ENCODE results near the gene NFYC.

NFYC gene

DNA sequence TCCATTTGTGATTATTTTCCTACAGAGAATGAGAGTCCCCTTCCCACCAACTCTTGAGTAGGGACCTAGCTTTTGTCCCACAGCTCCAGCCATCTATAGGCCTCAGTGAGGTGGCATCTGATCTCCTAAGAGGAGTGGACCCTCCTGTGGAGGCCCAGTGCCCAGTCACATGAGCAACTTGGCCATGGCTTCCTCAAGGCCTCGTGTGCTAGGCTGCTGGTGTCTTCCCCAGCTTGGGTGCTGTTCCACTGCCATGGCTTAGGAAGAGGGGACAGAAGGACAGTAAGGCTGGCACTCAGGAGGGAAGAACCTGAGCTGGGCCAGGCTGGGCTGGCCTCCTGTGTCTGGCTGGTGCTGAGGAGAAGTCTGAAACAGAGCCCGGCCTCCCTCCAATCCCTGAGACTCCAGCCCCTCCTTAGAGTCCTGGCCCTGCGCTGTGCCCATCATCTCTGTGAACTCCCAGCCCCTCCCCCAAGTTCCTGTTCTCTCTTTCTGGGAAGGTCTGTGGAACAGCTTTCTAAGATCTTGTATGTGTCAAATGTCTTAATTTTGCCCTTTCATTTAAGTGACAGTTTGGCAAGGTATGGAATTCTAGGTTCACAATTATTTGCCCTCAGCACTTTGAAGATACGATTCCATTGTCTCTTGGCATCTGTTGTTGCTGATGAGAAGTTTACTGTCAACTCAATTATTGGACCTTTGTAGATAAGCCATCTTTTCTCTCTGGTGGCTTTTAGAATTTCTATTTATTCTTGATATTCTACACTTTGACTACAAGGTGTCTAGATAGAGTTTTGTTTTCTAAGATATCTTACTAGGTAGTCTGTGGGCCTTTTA is 85.0 kb downstream of the NFYC start:
- Histone ChIP-seq H3K27ac (ENCODE audit: low read depth, low read length) (no peak overlapping the region), H3K27me3 (ENCODE audit: control insufficient read depth in 5 of 5, insufficient read depth in 4 of 5, low read length in 5 of 5) (peaks cover 0 to 1% (median 0%) of the 10 kb centered on the region in 5 donors), H3K36me3 (ENCODE audit: control insufficient read depth in 5 of 5, insufficient read depth in 5 of 5, low read length in 5 of 5) (peaks cover 0 to 23% (median 5%) of the 10 kb centered on the region in 5 donors), H3K9ac (ENCODE audit: low read length in 5 of 5) (no peak overlapping the region), H3K4me1 (ENCODE audit: control insufficient read depth in 5 of 5, insufficient read depth in 5 of 5, low read length in 5 of 5) (peaks cover 0 to 9% (median 0%) of the 10 kb centered on the region in 5 donors), H3K4me3 (ENCODE audit: low read depth in 1 of 5, low read length in 5 of 5) (no peak overlapping the region), H3K9me3 (ENCODE audit: control insufficient read depth in 5 of 5, low read length in 5 of 5) (peaks cover 0 to 5% (median 0%) of the 10 kb centered on the region in 5 donors)

GRCh38 chr1:40777224-40777970 is 85.9 kb downstream of the NFYC start:
- no peak overlapping the region for H3K4me3 ChIP-seq (ENCODE audit: low read depth in 1 of 5, low read length in 5 of 5)

DNA sequence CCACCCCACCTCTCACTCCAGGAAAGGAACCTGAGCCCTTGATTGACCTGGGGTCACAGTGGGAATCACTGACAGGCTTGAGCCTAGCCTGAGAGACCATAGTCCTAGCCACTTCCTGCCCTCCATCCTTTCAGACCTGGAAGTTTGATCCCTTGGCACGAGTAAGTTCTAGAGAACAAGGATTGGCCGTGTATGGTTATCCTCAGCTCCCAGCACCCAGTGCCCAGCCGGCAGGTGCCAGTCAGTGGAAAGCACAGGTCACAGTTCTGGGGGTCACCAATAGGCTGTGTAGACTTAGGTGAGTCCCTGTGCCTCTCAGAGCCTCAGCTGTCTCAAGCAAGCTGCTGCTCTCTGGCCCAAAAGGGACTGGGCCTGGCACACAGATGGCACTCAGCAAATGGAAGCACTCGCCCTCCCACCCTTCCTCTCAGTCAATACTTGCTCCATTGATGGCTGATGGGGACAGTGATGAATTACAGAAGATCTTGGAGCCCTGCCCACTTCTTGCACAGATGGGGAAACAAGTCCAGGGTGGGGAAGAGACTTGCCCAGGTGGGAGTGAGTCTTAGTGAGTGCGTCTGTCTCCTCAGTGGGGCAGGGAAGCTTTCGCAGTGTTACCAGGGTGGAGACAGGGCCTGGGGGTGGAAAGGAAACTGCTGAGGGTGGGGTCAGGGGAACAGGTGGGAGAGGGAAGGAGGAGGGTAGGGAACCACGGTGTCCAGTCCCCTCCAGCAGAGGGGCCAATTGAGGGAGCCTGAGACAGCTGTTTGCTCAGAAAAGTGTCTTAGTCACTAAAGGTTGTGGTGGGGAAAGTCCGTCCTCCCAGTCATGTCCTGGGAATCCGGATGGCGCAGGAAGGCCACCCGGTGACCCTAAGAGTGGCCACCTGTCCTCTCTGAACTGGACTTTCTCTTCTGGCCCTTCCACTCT is 89.4 kb downstream of the NFYC start:
- peaks cover 0 to 9% (median 0%) of the 10 kb centered on the region in 5 donors for H3K36me3 ChIP-seq (ENCODE audit: control insufficient read depth in 5 of 5, insufficient read depth in 5 of 5, low read length in 5 of 5)
- H3K27me3 ChIP-seq (ENCODE audit: control insufficient read depth in 5 of 5, insufficient read depth in 4 of 5, low read length in 5 of 5), result peaks cover 0 to 15% (median 2%) of the 10 kb centered on the region in 5 donors
- H3K4me1 ChIP-seq (ENCODE audit: control insufficient read depth in 5 of 5, insufficient read depth in 5 of 5, low read length in 5 of 5), result peaks cover 2 to 34% (median 24%) of the 10 kb centered on the region in 5 donors
- H3K9me3 ChIP-seq (ENCODE audit: control insufficient read depth in 5 of 5, low read length in 5 of 5), result peaks cover 0 to 5% (median 0%) of the 10 kb centered on the region in 5 donors
- H3K4me3 ChIP-seq (ENCODE audit: low read depth in 1 of 5, low read length in 5 of 5), result no peak overlapping the region
- H3K27ac ChIP-seq (ENCODE audit: low read depth, low read length), result no peak overlapping the region
- H3K9ac ChIP-seq (ENCODE audit: low read length in 5 of 5), result no peak overlapping the region

More at GRCh38 chr1:40777224-40777970, 85.9 kb downstream of the NFYC start:
- Histone ChIP-seq H3K9ac (ENCODE audit: low read length in 5 of 5) (no peak overlapping the region), H3K27me3 (ENCODE audit: control insufficient read depth in 5 of 5, insufficient read depth in 4 of 5, low read length in 5 of 5) (peaks cover 0 to 2% (median 2%) of the 10 kb centered on the region in 5 donors), H3K36me3 (ENCODE audit: control insufficient read depth in 5 of 5, insufficient read depth in 5 of 5, low read length in 5 of 5) (peaks cover 0 to 13% (median under 1%) of the 10 kb centered on the region in 5 donors), H3K9me3 (ENCODE audit: control insufficient read depth in 5 of 5, low read length in 5 of 5) (peaks cover 0 to 5% (median 0%) of the 10 kb centered on the region in 5 donors), H3K27ac (ENCODE audit: low read depth, low read length) (no peak overlapping the region), H3K4me1 (ENCODE audit: control insufficient read depth in 5 of 5, insufficient read depth in 5 of 5, low read length in 5 of 5) (peaks cover 0 to 9% (median 4%) of the 10 kb centered on the region in 5 donors)

DNA sequence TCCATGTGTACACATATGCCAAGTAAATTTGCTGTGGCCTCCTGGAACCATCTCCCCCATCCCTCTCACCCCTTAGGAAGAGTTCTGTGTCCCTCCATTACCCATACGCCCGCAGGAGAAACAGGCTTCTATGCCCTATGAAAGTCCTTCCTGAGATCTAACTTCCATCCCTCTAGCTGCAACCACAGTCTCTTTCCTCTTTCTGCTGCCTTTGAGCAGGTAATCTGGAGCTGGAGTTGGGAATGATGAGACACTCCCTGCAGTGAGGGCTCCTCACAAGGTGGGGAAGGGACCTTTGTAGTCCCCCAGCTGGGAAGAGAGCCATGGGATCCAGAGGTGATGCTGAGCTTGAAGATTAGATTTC is 90.1 kb downstream of the NFYC start:
- Histone ChIP-seq H3K4me1 (ENCODE audit: control insufficient read depth in 5 of 5, insufficient read depth in 5 of 5, low read length in 5 of 5) (peaks cover 2 to 40% (median 31%) of the 10 kb centered on the region in 5 donors), H3K9me3 (ENCODE audit: control insufficient read depth in 5 of 5, low read length in 5 of 5) (peaks cover 0 to under 1% (median 0%) of the 10 kb centered on the region in 5 donors), H3K4me3 (ENCODE audit: low read depth in 1 of 5, low read length in 5 of 5) (no peak overlapping the region), H3K27ac (ENCODE audit: low read depth, low read length) (no peak overlapping the region), H3K36me3 (ENCODE audit: control insufficient read depth in 5 of 5, insufficient read depth in 5 of 5, low read length in 5 of 5) (peaks cover 0 to 4% (median 0%) of the 10 kb centered on the region in 5 donors), H3K9ac (ENCODE audit: low read length in 5 of 5) (no peak overlapping the region), H3K27me3 (ENCODE audit: control insufficient read depth in 5 of 5, insufficient read depth in 4 of 5, low read length in 5 of 5) (peaks cover 0 to 15% (median 2%) of the 10 kb centered on the region in 5 donors)

GRCh38 chr1:40782371-40782956 is 91.0 kb downstream of the NFYC start:
- Histone ChIP-seq H3K27me3 (ENCODE audit: control insufficient read depth in 5 of 5, insufficient read depth in 4 of 5, low read length in 5 of 5) (peaks cover 0 to 15% (median 2%) of the 10 kb centered on the region in 5 donors), H3K9me3 (ENCODE audit: control insufficient read depth in 5 of 5, low read length in 5 of 5) (no peaks in the 10 kb centered on the region), H3K27ac (ENCODE audit: low read depth, low read length) (no peak overlapping the region), H3K4me3 (ENCODE audit: low read depth in 1 of 5, low read length in 5 of 5) (peak overlapping the region in 2 of 5 donors; percentile 57 to 65), H3K4me1 (ENCODE audit: control insufficient read depth in 5 of 5, insufficient read depth in 5 of 5, low read length in 5 of 5) (peaks cover 2 to 41% (median 31%) of the 10 kb centered on the region in 5 donors), H3K9ac (ENCODE audit: low read length in 5 of 5) (peak overlapping the region in 3 of 5 donors; percentile 11 to 57 (median 23)), H3K36me3 (ENCODE audit: control insufficient read depth in 5 of 5, insufficient read depth in 5 of 5, low read length in 5 of 5) (peaks cover 0 to 4% (median 0%) of the 10 kb centered on the region in 5 donors)

DNA sequence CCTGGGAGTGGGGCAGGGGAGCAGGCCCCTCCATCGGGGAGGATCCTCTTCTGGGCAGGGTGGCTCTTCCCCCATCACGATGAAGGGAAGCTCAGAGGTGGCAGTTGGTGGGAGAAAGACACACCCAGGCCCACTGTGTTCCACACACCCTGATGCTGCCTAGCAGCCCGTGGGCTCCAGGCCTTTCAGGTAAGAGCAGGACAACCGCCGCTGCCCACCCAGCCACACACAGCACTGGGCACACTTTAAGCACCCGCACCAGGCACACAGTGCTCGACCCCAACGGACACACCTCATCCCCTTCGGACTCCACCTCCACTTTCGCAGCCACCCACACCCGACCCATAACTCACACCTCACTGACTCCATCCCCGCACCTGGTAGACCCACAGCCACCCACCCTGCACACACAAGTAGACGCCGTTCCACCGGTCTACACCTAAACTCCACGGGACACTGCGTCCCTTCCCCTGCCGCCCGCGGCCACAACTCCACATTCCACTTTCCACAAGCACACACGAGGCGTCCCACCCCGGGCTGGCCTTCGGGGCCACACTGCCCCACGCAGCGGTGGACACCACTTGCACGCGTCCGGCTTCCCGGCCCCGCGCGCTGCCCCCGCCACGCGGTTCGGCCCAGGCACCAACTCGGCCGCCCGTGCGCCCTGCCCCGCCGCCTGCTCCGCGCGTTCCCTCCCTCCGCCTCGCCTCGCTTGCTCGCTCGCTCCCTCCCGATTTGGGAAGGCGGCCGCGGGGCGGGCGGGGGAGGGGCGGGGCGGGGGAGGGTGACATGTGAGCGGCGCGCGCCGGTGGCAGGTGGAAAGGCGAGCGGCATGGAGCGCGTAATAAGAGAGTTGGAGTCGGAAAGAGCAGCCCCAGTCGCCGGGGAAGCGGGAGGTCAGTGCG is 91.7 kb downstream of the NFYC start, which contains the start of gene KCNQ4:
Gene KCNQ4, plus strand, starts transcription at position 787 of the 905 bp plus-strand sequence. CDS start 307 bp downstream, outside the sequence.
- Histone ChIP-seq H3K27me3 (ENCODE audit: control insufficient read depth in 5 of 5, insufficient read depth in 4 of 5, low read length in 5 of 5) (peaks cover 0 to 15% (median 2%) of the 10 kb centered on the region in 5 donors), H3K36me3 (ENCODE audit: control insufficient read depth in 5 of 5, insufficient read depth in 5 of 5, low read length in 5 of 5) (peaks cover 0 to 4% (median 0%) of the 10 kb centered on the region in 5 donors), H3K9me3 (ENCODE audit: control insufficient read depth in 5 of 5, low read length in 5 of 5) (no peaks in the 10 kb centered on the region), H3K4me3 (ENCODE audit: low read depth in 1 of 5, low read length in 5 of 5) (peak within 1 kb of the TSS; percentile 37 to 65 (median 60)), H3K4me1 (ENCODE audit: control insufficient read depth in 5 of 5, insufficient read depth in 5 of 5, low read length in 5 of 5) (peaks cover 2 to 41% (median 31%) of the 10 kb centered on the region in 5 donors), H3K27ac (ENCODE audit: low read depth, low read length) (no peak within 1 kb of the TSS), H3K9ac (ENCODE audit: low read length in 5 of 5) (peak within 1 kb of the TSS in 3 of 5 donors; percentile 23 to 57 (median 27))

DNA sequence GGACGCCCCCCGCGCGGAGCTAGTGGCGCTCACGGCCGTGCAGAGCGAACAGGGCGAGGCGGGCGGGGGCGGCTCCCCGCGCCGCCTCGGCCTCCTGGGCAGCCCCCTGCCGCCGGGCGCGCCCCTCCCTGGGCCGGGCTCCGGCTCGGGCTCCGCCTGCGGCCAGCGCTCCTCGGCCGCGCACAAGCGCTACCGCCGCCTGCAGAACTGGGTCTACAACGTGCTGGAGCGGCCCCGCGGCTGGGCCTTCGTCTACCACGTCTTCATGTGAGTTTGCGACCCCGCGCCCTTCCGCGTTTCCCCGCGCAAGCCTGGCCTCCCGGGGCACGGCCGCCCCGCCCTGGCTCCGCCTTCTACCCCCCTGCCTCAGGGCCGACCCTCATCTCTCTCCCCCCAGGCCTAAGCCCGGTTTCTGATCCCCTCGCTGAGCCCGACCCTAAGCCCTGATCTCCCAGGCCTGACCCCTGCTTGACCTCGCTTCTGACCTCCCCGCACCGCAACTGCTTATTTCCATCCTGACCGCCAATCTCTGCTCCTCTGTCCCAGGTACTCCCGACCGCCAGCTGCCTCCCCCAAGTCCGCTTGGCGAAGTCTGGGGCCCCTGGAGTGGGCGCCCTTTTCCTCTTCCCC is 92.8 kb downstream of the NFYC start:
- peak overlapping the region in 1 of 5 donors; percentile 27 for H3K9ac ChIP-seq (ENCODE audit: low read length in 5 of 5)
- H3K4me1 ChIP-seq (ENCODE audit: control insufficient read depth in 5 of 5, insufficient read depth in 5 of 5, low read length in 5 of 5), result peaks cover 2 to 41% (median 31%) of the 10 kb centered on the region in 5 donors
- H3K9me3 ChIP-seq (ENCODE audit: control insufficient read depth in 5 of 5, low read length in 5 of 5), result no peaks in the 10 kb centered on the region
- peak overlapping the region in 4 of 5 donors; percentile 38 to 63 (median 46) for H3K4me3 ChIP-seq (ENCODE audit: low read depth in 1 of 5, low read length in 5 of 5)
- peaks cover 0 to 15% (median 2%) of the 10 kb centered on the region in 5 donors for H3K27me3 ChIP-seq (ENCODE audit: control insufficient read depth in 5 of 5, insufficient read depth in 4 of 5, low read length in 5 of 5)
- H3K36me3 ChIP-seq (ENCODE audit: control insufficient read depth in 5 of 5, insufficient read depth in 5 of 5, low read length in 5 of 5), result no peaks in the 10 kb centered on the region
- H3K27ac ChIP-seq (ENCODE audit: low read depth, low read length), result no peak overlapping the region

DNA sequence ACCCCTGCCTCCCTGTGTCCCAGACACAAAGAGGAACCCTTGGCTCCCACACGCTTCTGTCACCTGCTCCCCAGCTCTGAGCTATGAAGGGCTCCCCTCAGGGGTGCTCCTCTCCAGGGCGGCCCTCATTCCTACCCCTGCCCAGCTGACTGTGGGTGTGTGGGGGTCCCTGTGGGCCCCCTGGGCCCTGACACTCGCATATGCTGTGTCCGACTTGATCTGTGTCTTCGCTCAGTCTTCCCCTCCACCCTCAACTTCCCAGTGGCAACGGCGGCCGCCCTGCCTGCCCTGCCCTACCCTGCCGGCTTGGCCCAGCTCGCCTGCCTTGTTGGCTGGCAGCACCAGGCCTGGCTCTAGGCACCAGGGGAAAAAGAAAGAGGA is 93.3 kb downstream of the NFYC start:
- Histone ChIP-seq H3K27me3 (ENCODE audit: control insufficient read depth in 5 of 5, insufficient read depth in 4 of 5, low read length in 5 of 5) (peaks cover 0 to 15% (median 2%) of the 10 kb centered on the region in 5 donors), H3K27ac (ENCODE audit: low read depth, low read length) (no peak overlapping the region), H3K4me3 (ENCODE audit: low read depth in 1 of 5, low read length in 5 of 5) (peak overlapping the region in 1 of 5 donors; percentile 63), H3K9me3 (ENCODE audit: control insufficient read depth in 5 of 5, low read length in 5 of 5) (no peaks in the 10 kb centered on the region), H3K36me3 (ENCODE audit: control insufficient read depth in 5 of 5, insufficient read depth in 5 of 5, low read length in 5 of 5) (no peaks in the 10 kb centered on the region), H3K4me1 (ENCODE audit: control insufficient read depth in 5 of 5, insufficient read depth in 5 of 5, low read length in 5 of 5) (peaks cover 2 to 41% (median 31%) of the 10 kb centered on the region in 5 donors), H3K9ac (ENCODE audit: low read length in 5 of 5) (no peak overlapping the region)

All from subcutaneous abdominal adipose tissue (tissue), 5 donors.